ENCODE measurements around the gene PALLD. TPM values are rescaled to one million over a fixed set of nuclear protein-coding genes. Genes with fewer than 3 reads are reported as not detected.
A peak's percentile ranks its signal among the peaks of the same experiment; 100 is the strongest.

The PALLD gene
- total RNA-seq, 2 donors from 2014 or later: 705 to 752 TPM

GRCh38 chr4:168900080-168900479 lies 403.2 kb downstream of the PALLD start:
- TF ChIP-seq, protein P1, sequence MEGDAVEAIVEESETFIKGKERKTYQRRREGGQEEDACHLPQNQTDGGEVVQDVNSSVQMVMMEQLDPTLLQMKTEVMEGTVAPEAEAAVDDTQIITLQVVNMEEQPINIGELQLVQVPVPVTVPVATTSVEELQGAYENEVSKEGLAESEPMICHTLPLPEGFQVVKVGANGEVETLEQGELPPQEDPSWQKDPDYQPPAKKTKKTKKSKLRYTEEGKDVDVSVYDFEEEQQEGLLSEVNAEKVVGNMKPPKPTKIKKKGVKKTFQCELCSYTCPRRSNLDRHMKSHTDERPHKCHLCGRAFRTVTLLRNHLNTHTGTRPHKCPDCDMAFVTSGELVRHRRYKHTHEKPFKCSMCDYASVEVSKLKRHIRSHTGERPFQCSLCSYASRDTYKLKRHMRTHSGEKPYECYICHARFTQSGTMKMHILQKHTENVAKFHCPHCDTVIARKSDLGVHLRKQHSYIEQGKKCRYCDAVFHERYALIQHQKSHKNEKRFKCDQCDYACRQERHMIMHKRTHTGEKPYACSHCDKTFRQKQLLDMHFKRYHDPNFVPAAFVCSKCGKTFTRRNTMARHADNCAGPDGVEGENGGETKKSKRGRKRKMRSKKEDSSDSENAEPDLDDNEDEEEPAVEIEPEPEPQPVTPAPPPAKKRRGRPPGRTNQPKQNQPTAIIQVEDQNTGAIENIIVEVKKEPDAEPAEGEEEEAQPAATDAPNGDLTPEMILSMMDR (IDR thresholded peaks at IDR 0.05): no peak
- Histone ChIP-seq H3K4me1 (ENCODE audit: control insufficient read depth in 1 of 2, low read depth in 2 of 2) (peaks cover 0 to 4% of the 10 kb centered on the region in 2 donors), H3K9me3 (no peaks in the 10 kb centered on the region), H3K36me3 (peaks cover 56% of the 10 kb centered on the region), H3K27ac (peak overlapping the region in 1 of 2 donors; percentile 5), H3K4me3 (no peak overlapping the region), H3K27me3 (replicated peaks; ENCODE audit: insufficient read depth) (no peaks in the 10 kb centered on the region)
- ATAC-seq (ENCODE audit: insufficient number of reproducible peaks, low FRiP score, low read depth) (no peak), DNase-seq (ENCODE audit: low spot score) (no peak)

DNA sequence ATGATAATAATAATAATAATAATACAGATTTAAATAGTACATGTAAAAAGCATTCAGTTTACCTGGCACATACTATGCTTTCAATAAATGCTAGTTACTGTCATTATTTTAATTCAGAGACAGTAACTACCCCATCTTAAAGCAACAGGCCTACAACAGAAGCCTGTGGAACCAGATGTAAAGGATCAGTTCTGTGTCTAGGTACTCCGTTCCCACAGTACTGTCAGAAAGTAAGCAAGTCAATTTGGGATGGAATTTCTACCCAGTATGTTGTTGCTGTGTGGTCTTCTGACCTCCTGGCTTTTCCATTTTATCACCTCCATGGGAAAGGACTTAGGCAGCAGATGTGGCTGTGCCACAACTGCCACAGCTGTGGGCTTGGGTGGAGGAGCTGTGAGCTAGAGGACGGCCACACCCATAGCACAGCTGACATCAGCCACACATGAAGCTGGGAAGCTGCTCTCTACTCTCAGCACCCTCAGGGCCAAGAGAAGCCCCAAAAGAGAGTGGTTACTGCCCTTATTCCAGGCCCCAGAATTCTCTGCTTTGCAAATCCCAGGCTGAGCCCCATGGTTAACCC lies 410.4 kb downstream of the PALLD start:
- Histone ChIP-seq H3K27ac (peak overlapping the region; percentile 59 to 64), H3K4me1 (ENCODE audit: control insufficient read depth in 1 of 2, low read depth in 2 of 2) (peaks cover 25 to 39% of the 10 kb centered on the region in 2 donors), H3K27me3 (replicated peaks; ENCODE audit: insufficient read depth) (no peaks in the 10 kb centered on the region), H3K36me3 (peaks cover 33% of the 10 kb centered on the region), H3K4me3 (no peak overlapping the region), H3K9me3 (no peaks in the 10 kb centered on the region)
- TF ChIP-seq, protein P1 (IDR thresholded peaks at IDR 0.05): no peak
- DNase-seq (ENCODE audit: low spot score): no peak
- ATAC-seq (ENCODE audit: insufficient number of reproducible peaks, low FRiP score, low read depth): no peak

DNA sequence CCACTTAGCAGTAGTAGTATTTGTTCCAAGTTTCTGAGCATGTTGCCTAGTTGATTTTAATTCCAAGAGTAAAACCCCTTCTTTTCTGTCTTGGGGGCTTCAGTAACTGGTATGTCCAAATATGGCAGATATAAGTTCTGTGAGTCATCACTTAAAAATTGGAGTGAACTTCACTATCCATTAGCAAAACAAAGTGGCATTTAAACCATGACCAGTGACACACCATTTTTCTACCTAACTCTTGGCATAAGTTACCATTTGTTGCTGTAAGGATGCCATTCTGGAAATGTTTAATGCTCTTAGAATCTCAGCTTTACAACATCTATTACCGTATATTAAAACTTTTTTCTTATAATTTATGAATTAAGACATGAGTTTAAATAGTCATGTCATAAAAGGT lies 411.2 kb downstream of the PALLD start:
- Histone ChIP-seq H3K9me3 (no peaks in the 10 kb centered on the region), H3K27me3 (replicated peaks; ENCODE audit: insufficient read depth) (no peaks in the 10 kb centered on the region), H3K36me3 (peaks cover 35% of the 10 kb centered on the region), H3K27ac (peak overlapping the region; percentile 59 to 64), H3K4me1 (ENCODE audit: control insufficient read depth in 1 of 2, low read depth in 2 of 2) (peaks cover 25 to 39% of the 10 kb centered on the region in 2 donors), H3K4me3 (no peak overlapping the region)
- DNase-seq (ENCODE audit: low spot score): no peak
- TF ChIP-seq, protein P1 (IDR thresholded peaks at IDR 0.05): no peak
- ATAC-seq (ENCODE audit: insufficient number of reproducible peaks, low FRiP score, low read depth): no peak

- DNase-seq (ENCODE audit: low spot score) (no peak), ATAC-seq (ENCODE audit: insufficient number of reproducible peaks, low FRiP score, low read depth) (no peak)
- H3K36me3 ChIP-seq: peaks cover 36% of the 10 kb centered on the region
- no peak overlapping the region for H3K4me3 ChIP-seq
- H3K27ac ChIP-seq: peak overlapping the region in 1 of 2 donors; percentile 64
- H3K9me3 ChIP-seq: no peaks in the 10 kb centered on the region
- TF ChIP-seq, protein P1 (IDR thresholded peaks at IDR 0.05): no peak
- peaks cover 25 to 43% of the 10 kb centered on the region in 2 donors for H3K4me1 ChIP-seq (ENCODE audit: control insufficient read depth in 1 of 2, low read depth in 2 of 2)
- no peaks in the 10 kb centered on the region for H3K27me3 ChIP-seq (replicated peaks; ENCODE audit: insufficient read depth)
These were observed 412.0 kb downstream of the PALLD start for GRCh38 chr4:168908851-168909273.

GRCh38 chr4:168914095-168914494 lies 417.2 kb downstream of the PALLD start:
- ATAC-seq (ENCODE audit: insufficient number of reproducible peaks, low FRiP score, low read depth): no peak
- H3K27ac ChIP-seq: peak overlapping the region in 1 of 2 donors; percentile 46

More at GRCh38 chr4:168914095-168914494, 417.2 kb downstream of the PALLD start:
- DNase-seq (ENCODE audit: low spot score): no peak
- Histone ChIP-seq H3K4me3 (no peak overlapping the region), H3K36me3 (peaks cover 57% of the 10 kb centered on the region), H3K4me1 (ENCODE audit: control insufficient read depth in 1 of 2, low read depth in 2 of 2) (peaks cover 0 to 14% of the 10 kb centered on the region in 2 donors), H3K9me3 (no peaks in the 10 kb centered on the region), H3K27me3 (replicated peaks; ENCODE audit: insufficient read depth) (no peaks in the 10 kb centered on the region)
- TF ChIP-seq, protein P1 (IDR thresholded peaks at IDR 0.05): no peak
